ENCODE measurements around the gene CDKAL1.

- TF ChIP-seq CTCF (conservative IDR thresholded peaks at IDR 0.05; ENCODE audit: low read depth, low read length) = no peak
- TF ChIP-seq EZH2 (IDR thresholded peaks at IDR 0.05; ENCODE audit: low read length, unreplicated experiment) = no peak
- no peak for TF ChIP-seq EZH2phosphoT487 (IDR thresholded peaks at IDR 0.05; ENCODE audit: borderline replicate concordance, low read length)
Observed at GRCh38 chr6:21193790-21194475, 659.7 kb downstream of the CDKAL1 start.
